Measurements from ENCODE around the gene SLC6A17. TPM values are rescaled to one million over a fixed set of nuclear protein-coding genes. Genes with fewer than 3 reads are reported as not detected.

Gene SLC6A17
- 1.6 to 6.1 TPM (median 2.1 TPM) in 3 replicates for total RNA-seq
- long read RNA-seq, partial matches to known transcripts, result 0 of 4 reads
- long read RNA-seq, other reads (novel, unspliced or antisense), result 4 of 4 reads

DNA sequence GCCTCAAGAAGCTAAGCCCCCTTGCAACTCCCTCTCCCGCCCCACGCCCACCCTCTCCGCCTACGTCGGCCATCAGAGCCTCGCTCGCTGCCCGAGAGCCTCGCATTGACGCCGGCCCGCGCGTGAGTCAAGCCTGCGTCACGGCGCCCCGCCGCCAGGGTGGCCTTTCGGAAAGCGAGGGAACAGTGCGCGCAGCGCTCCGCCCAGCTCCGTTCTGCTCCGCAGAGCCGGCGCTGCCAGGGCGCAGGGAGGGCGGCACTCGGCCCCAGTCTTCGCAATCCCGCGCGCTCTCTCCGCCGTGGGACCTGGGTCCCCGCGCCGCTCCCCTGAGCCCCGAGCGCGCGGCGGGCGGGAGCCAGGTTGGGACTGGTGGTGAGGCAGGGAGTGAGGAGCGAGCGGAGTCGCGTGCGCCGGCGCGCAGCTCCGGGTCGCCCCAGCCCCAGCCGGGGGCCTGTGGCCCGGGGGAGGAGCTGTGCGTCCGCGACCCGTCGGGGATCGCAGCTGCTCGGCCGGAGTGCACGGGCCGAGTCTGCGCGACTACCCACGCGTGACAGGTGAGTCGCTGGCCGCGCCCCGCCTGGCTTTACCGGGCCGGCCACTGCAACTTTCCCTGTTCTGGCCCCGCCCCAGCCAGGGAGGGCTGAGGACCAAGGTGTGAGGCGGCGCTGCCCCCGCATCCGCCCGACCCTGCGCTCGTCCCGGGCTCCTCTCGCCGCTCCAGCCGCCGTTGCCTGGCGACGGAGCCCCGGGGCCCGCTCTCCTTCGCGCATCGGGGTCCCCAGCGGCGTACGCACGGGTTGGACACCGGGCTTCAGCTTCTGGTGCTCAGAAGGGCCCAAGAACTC lies at the start of gene SLC6A17:
TSS of gene SLC6A17 (plus strand) at position 165 of the 845 bp plus-strand sequence. CDS start 16,436 bp downstream, outside the sequence.
- H3K4me3 Mint-ChIP-seq (ENCODE audit: unreplicated experiment), result peak within 1 kb of the TSS; percentile 56
- DNase-seq (ENCODE audit: low spot score), result no peak
- peaks cover 40% of the 10 kb centered on the region for H3K27me3 Mint-ChIP-seq (ENCODE audit: low read depth)
- no peaks in the 10 kb centered on the region for H3K9me3 Mint-ChIP-seq (ENCODE audit: low read depth)
- no peaks in the 10 kb centered on the region for H3K36me3 Mint-ChIP-seq (ENCODE audit: low read depth)
- no peak within 1 kb of the TSS for H3K27ac Mint-ChIP-seq (ENCODE audit: unreplicated experiment)
- TF ChIP-seq, protein P1, sequence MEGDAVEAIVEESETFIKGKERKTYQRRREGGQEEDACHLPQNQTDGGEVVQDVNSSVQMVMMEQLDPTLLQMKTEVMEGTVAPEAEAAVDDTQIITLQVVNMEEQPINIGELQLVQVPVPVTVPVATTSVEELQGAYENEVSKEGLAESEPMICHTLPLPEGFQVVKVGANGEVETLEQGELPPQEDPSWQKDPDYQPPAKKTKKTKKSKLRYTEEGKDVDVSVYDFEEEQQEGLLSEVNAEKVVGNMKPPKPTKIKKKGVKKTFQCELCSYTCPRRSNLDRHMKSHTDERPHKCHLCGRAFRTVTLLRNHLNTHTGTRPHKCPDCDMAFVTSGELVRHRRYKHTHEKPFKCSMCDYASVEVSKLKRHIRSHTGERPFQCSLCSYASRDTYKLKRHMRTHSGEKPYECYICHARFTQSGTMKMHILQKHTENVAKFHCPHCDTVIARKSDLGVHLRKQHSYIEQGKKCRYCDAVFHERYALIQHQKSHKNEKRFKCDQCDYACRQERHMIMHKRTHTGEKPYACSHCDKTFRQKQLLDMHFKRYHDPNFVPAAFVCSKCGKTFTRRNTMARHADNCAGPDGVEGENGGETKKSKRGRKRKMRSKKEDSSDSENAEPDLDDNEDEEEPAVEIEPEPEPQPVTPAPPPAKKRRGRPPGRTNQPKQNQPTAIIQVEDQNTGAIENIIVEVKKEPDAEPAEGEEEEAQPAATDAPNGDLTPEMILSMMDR (IDR thresholded peaks at IDR 0.05), result peak; percentile 39
- H3K4me1 Mint-ChIP-seq (ENCODE audit: low read depth), result no peaks in the 10 kb centered on the region

DNA sequence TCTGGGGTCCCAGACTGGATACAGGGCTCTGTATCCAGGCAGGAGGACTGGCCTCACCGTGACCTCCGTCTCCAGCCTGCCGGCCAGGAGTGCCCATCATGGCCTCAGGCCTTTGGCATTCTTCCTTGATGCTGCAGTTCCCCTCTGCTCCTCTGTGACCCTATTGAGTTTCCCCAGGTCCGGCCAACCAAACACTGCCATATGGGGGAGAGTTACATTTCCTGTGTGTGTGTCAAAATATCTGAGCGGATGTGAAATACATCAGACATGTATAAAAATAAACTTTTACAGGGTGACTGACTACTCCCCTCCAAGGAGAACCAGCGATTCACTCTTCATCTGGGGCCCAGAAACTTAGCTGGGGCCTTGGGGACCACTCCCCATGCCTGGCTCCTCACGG lies 48.2 kb upstream of the SLC6A17 start:
- peaks cover 8% of the 10 kb centered on the region for H3K4me1 Mint-ChIP-seq (ENCODE audit: low read depth)
- H3K27ac Mint-ChIP-seq (ENCODE audit: unreplicated experiment), result no peak overlapping the region
- H3K4me3 Mint-ChIP-seq (ENCODE audit: unreplicated experiment), result no peak overlapping the region
- DNase-seq (ENCODE audit: low spot score), result no peak
- H3K27me3 Mint-ChIP-seq (ENCODE audit: low read depth), result peaks cover 2% of the 10 kb centered on the region
- no peaks in the 10 kb centered on the region for H3K36me3 Mint-ChIP-seq (ENCODE audit: low read depth)
- no peaks in the 10 kb centered on the region for H3K9me3 Mint-ChIP-seq (ENCODE audit: low read depth)
- TF ChIP-seq, protein P1 (IDR thresholded peaks at IDR 0.05), result no peak

DNA sequence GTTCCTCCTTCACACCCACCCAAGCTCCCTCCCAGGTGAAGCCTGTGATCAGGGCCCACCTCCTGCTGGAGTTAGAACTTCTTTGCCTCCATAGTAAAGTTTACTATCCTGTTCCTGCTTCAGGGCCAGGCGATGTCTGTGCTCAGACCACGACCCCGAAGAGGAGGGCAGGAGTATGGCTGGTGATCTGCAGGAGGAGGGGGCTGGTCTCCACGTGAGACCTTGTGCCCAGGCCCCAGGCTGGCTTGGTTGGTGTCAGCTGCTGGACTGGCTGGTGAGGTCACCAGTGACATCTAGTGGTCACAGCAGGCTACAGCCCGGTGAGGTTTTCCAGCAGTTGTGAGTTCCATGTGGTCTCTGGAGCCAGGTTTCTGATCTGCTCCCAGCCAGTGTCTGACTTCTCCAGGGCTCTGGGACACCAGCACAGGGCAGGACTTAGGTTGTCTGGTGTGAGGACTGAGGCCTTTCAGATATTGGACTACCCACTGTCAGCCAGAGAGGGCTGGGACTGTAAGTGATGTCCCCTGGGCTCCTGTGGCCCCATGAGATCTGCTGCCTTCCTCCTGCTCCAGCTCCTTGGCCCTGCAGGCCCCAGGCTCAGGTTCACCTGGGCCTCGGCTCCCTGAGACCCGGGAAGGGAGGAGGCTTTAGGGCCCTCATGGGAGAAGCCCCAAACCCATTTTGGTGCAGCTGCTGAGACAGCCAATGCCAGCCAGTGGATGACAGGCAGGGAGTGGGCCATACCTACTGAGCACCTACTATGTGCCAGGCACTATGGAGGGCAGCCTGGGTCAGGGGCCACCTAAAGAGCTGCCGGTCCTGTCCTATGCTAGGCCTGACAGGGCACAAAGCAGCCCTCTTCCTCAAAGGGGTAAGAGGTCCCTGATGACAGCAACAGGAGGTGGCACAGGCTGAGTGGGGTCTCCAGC lies 44.0 kb upstream of the SLC6A17 start:
- Mint-ChIP-seq H3K4me3 (ENCODE audit: unreplicated experiment) (no peak overlapping the region), H3K27me3 (ENCODE audit: low read depth) (peaks cover 2% of the 10 kb centered on the region), H3K4me1 (ENCODE audit: low read depth) (peaks cover 14% of the 10 kb centered on the region), H3K36me3 (ENCODE audit: low read depth) (no peaks in the 10 kb centered on the region), H3K9me3 (ENCODE audit: low read depth) (no peaks in the 10 kb centered on the region), H3K27ac (ENCODE audit: unreplicated experiment) (no peak overlapping the region)
- TF ChIP-seq, protein P1 (IDR thresholded peaks at IDR 0.05), result peak; percentile 92
- no peak for DNase-seq (ENCODE audit: low spot score)

DNA sequence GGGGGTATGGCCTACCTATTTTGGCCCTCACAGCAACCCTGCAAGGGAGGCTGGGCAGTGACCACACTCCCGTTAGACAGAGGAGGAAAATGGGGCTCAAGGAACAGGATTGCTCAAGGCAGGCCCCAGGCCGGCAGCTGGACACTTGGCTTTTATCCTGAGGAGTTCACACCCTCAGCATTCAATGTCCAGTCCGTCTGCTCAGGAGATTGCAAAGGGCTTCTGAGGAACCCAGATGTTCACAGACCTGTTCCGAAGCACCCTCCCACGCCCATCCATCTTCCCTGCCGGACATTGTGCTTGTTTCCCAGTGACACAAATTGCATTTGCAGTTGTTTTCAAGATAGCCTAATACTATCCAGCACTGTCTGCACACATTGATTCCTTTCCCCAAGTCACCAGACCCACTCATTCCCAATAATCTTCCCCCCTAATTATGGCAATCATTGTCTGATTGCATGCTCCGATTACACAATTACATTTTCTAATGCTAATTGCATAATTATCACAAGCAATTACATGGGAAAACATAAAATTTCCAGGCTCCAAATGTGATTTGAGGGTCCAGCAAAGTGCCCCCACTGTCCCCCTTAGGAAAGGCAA lies 42.3 kb upstream of the SLC6A17 start:
- no peaks in the 10 kb centered on the region for H3K36me3 Mint-ChIP-seq (ENCODE audit: low read depth)
- H3K4me1 Mint-ChIP-seq (ENCODE audit: low read depth), result peaks cover 7% of the 10 kb centered on the region
- H3K4me3 Mint-ChIP-seq (ENCODE audit: unreplicated experiment), result no peak overlapping the region
- H3K9me3 Mint-ChIP-seq (ENCODE audit: low read depth), result no peaks in the 10 kb centered on the region
- H3K27me3 Mint-ChIP-seq (ENCODE audit: low read depth), result peaks cover 2% of the 10 kb centered on the region
- DNase-seq (ENCODE audit: low spot score), result no peak
- TF ChIP-seq, protein P1 (IDR thresholded peaks at IDR 0.05), result no peak
- H3K27ac Mint-ChIP-seq (ENCODE audit: unreplicated experiment), result no peak overlapping the region

Data from chondrocyte (in vitro differentiated cells).